Mesodermal cell (in vitro differentiated cells): ENCODE measurements around the gene IQCK.

Experiments
- H3K27ac ChIP-seq: 2 replicates; pipeline ENCODE4 v1.7.0; 2013; ENCODE audit warnings: mild to moderate bottlenecking, low read depth, low read length, moderate library complexity; ENCODE audit not compliant: severe bottlenecking
- H3K36me3 ChIP-seq: 2 replicates; pipeline ENCODE4 v1.7.1; 2013; ENCODE audit warnings: mild to moderate bottlenecking, low read length, moderate library complexity; ENCODE audit not compliant: control insufficient read depth, insufficient read depth
- H3K4me1 ChIP-seq: one replicate; pipeline ENCODE4 v1.7.1; 2013; ENCODE audit warnings: mild to moderate bottlenecking, low read length; ENCODE audit not compliant: insufficient read depth, control insufficient read depth, poor library complexity, severe bottlenecking
- H3K4me3 ChIP-seq: 2 replicates; pipeline ENCODE4 v1.7.0; 2013; ENCODE audit warnings: low read length, control low read depth, mild to moderate bottlenecking; ENCODE audit not compliant: insufficient read depth, poor library complexity, severe bottlenecking; ENCODE audit errors: extremely low read depth
- H3K9me3 ChIP-seq: 2 replicates; pipeline ENCODE4 v1.7.1; 2013; ENCODE audit warnings: mild to moderate bottlenecking, low read length, moderate library complexity; ENCODE audit not compliant: control insufficient read depth
- WGBS, 2 experiments: methylation state at CpG; one replicate each; pipeline ENCODE4 v1.1.5; 2013; ENCODE audit warnings: missing lambda C conversion rate in 2 of 2; ENCODE audit not compliant: insufficient coverage in 2 of 2; 5-methylcytosine and 5-hydroxymethylcytosine counted together

Gene IQCK

DNA sequence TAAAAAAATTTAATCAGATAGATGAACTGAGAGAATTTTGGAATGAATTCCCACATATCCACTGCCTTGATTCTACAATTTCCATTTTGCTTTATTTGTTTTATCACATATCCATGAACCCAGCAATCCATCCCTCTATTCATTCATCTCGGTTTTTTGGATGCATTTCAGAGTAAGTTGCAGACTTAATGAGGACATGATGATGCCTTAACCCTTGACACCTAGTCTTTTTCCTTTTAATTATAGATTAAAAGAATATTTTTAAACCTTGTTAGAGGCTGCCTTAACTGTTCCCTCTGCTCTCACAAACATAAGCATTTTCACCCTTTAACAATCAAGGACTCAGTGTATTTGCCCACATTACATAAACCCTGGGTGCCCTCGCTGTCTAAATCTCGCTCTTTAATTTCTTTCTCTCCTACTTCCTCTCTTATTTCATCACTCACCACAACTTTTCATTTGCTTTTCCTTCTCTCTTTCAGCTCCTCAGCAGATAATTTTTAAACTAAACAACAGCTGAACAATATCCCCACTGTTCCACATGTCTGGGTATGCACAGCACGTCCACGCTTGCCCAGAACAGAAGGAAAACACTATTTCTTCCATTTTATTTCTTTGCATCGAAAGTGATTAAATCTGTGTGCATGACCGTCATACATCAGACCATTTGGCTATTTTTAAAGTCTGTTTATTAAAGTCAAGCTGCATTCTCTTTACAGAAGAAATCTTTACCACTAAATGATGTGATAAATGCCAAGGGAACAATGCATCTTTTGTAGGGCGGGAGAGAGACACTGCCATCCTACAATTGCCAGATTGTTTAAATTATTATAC, 39.9 kb downstream of the IQCK start:
- Histone ChIP-seq H3K9me3 (no peaks in the 10 kb centered on the region), H3K36me3 (no peaks in the 10 kb centered on the region), H3K4me1 (peaks cover 11% of the 10 kb centered on the region), H3K4me3 (no peak overlapping the region), H3K27ac (no peak overlapping the region)
- 90 to 91% methylated on average over 5 of the region's 8 CpGs for WGBS, 2 experiments

DNA sequence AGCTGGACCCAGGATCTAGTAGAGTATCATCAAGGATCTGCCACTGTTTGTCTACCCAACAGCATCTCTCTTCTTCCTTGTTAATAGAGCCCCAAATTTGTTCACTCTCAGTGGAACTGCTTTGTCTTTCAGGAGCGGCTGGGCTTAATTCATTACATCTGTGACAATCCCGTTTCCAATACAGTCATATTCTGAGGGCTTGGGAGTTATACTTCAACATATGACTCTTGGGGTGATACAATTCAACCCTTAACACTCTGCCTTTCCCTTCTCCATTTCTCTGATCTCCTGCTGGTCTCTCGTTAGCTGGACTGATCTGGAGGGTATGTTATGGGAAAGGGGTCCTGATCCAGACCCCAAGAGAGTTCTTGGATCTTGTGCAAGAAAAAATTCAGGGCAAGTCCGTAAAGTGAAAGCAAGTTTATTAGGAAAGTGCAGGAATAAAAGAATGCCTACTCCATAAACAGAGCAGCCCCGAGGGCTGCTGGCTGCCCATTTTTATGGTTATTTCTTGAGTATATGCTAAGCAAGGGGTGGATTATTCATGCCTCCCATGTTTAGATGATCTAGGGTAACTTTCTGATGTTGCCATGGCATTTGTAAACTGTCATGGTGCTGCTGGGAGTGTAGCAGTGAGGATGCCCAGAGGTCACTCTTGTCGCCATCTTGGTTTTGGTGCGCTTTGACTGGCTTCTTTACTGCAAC, 42.4 kb downstream of the IQCK start:
- Histone ChIP-seq H3K4me3 (no peak overlapping the region), H3K36me3 (no peaks in the 10 kb centered on the region), H3K4me1 (no peaks in the 10 kb centered on the region), H3K9me3 (no peaks in the 10 kb centered on the region), H3K27ac (no peak overlapping the region)
- 91 to 100% methylated on average over 3 to 4 of the region's 7 CpGs for WGBS, 2 experiments

DNA sequence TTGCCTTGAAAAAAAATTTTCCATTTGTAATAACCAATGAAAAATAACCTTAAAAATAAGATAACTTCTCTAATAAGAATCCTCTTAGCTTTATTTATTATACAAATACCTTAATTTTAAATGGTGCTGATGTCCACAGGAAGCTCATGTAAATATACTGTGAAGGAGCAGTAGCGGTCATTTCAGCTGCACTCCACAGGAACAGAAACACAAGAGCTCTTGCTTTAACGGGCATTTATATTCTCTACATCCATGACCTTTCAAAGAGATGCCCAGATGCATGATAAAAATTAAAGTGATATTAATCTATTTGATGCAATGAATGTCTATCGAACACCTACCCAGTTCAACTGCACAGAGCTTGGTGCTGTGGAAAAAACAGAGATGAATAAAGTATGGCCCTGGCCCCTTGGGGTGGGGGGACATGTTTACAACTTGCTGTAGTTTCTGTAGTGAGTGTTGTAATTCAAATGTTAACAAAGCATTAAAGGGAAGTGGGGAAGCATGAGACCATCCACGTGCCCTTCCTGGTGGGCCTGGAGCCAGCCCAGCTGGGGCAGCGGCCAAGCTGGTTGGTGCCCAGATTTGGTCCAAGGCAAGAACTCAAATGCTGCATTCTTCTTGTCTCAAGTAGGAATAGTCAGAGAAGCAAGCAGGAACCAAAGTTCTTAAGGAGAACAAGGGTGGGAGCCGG, 47.9 kb downstream of the IQCK start:
- Histone ChIP-seq H3K4me1 (no peaks in the 10 kb centered on the region), H3K27ac (no peak overlapping the region), H3K36me3 (no peaks in the 10 kb centered on the region), H3K4me3 (no peak overlapping the region), H3K9me3 (peaks cover 8% of the 10 kb centered on the region)
- WGBS, 2 experiments, result 71 to 80% methylated on average over 2 to 3 of the region's 6 CpGs

DNA sequence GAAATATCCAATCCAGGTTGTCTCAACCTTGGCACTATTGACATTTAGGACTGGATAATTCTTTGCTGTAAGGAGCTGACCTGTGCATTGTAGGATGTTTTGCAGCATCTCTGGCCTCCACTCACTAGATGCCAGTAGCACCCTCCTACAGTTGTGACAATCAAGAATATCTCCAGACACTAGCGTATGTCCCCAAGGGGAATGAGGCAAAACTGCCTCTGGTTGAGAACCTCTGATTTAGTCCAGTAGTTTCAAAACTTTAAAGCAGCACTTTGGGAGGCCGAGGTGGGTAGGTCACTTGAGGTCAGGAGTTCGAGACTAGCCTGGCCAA, 48.4 kb downstream of the IQCK start:
- H3K36me3 ChIP-seq, result no peaks in the 10 kb centered on the region
- H3K4me3 ChIP-seq, result no peak overlapping the region
- peaks cover 8% of the 10 kb centered on the region for H3K9me3 ChIP-seq
- no peak overlapping the region for H3K27ac ChIP-seq
- WGBS, 2 experiments, result 90 to 100% methylated on average over 2 to 3 of the region's 3 CpGs
- no peaks in the 10 kb centered on the region for H3K4me1 ChIP-seq

DNA sequence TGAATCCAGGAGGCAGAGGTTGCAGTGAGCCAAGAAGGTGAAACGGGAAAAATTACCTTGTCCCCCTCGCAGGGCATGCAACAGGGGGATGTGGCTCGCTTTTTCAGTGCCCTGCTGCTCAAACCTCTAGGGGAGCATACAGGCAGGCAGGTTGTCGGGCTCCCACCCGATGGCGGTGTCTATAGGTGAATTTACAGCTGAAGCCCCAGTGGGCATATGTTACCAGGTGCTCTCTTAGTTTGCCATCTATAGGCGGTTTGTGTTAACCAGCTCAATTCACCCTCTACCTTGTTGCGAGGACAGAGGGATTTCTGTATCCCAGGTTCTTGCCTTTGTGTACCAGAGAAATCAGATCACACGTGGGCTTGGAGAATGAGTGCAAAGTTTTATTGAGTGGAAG, 48.9 kb downstream of the IQCK start:
- H3K4me3 ChIP-seq, result no peak overlapping the region
- no peaks in the 10 kb centered on the region for H3K4me1 ChIP-seq
- H3K36me3 ChIP-seq, result no peaks in the 10 kb centered on the region
- no peak overlapping the region for H3K27ac ChIP-seq
- 87 to 94% methylated on average over 8 of the region's 9 CpGs for WGBS, 2 experiments
- H3K9me3 ChIP-seq, result peaks cover 8% of the 10 kb centered on the region

DNA sequence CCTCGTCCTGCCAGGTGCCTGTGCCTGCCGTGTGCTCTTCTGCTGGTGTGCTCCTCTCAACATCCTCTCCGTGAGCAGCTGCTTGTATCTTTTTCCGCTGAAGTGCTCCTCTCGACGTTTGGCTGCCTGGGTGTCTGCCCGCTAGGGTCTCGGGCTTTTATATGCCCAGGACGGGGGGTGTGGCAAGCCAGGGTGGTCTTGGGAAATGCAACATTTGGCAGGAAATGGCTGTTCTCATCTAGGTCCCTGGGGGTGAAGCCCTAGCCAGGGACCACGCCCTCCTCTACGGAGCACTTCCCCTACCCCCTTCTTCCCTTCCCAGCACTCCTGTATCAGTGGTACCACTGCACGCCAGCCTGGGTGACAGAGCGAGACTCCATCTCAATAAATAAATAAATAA, 49.4 kb downstream of the IQCK start:
- WGBS, 2 experiments, result 94% methylated on average over 9 to 10 of the region's 13 CpGs
- no peak overlapping the region for H3K4me3 ChIP-seq
- H3K27ac ChIP-seq, result no peak overlapping the region
- H3K9me3 ChIP-seq, result peaks cover 8% of the 10 kb centered on the region
- H3K4me1 ChIP-seq, result no peaks in the 10 kb centered on the region
- H3K36me3 ChIP-seq, result no peaks in the 10 kb centered on the region

DNA sequence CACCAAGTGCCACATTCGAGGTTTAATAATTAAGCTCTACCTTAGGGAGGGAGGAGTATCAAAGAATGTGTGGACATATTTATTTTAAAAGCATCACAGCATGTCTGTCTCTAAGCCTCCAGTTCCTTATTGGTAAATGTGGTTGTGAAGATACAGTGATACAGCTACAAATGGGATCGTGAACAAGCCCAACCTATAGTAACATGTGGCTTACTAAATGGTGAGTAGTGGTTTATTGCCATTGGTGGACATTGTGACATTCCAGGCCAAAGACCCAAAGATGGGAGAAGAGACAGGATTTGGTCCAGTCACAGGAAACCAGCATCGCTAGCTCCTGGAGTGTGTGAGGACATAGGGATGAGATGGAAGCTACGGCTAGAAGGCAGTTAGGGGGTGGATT, 51.2 kb downstream of the IQCK start:
- 96 to 100% methylated on average over 2 to 3 of the region's 4 CpGs for WGBS, 2 experiments
- H3K36me3 ChIP-seq, result no peaks in the 10 kb centered on the region
- peaks cover 8% of the 10 kb centered on the region for H3K9me3 ChIP-seq
- H3K4me1 ChIP-seq, result no peaks in the 10 kb centered on the region
- no peak overlapping the region for H3K27ac ChIP-seq
- H3K4me3 ChIP-seq, result no peak overlapping the region

DNA sequence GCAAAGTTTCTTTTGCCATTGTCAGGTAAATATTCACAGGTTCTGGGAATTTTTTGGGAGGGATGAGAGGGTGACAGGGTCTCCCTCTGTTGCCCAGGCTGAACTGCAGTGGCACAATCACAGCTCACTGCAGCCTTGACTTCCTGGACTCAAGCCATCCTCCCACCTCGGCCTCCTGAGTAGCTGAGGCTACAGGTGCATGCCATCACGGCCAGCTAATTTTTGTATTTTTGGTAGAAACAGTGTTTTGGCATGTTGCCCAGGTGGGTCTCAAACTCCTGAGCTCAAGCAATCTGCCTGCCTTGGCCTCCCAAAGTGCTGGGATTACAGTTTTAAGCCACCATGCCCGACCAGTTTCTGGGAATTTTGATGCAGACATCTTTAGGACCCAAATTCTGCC, 53.0 kb downstream of the IQCK start:
- Histone ChIP-seq H3K36me3 (no peaks in the 10 kb centered on the region), H3K4me1 (no peaks in the 10 kb centered on the region), H3K4me3 (no peak overlapping the region), H3K27ac (no peak overlapping the region), H3K9me3 (peaks cover 8% of the 10 kb centered on the region)
- 83 to 95% methylated on average over 2 to 3 of the region's 3 CpGs for WGBS, 2 experiments

DNA sequence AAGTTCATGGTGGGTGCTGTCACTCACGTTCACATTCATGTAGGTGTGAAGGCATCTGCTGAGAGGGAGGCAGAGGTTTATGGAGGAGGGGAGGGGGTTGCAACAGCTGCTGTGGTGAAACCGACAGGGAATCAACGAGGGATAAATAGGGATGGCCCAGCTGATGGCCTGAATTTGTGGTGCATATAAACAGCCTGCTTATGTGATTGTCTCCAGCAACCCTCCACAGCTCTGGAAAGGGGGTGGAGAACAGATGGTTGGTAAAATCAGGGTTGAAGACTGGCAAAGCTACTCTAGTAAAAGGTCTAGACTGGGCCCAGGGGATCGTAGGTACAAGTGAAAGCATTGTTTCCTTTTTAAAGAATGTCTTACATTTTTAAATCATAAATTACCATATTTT, 53.7 kb downstream of the IQCK start:
- WGBS, 2 experiments, result 33 to 50% methylated on average over 1 to 3 of the region's 4 CpGs

DNA sequence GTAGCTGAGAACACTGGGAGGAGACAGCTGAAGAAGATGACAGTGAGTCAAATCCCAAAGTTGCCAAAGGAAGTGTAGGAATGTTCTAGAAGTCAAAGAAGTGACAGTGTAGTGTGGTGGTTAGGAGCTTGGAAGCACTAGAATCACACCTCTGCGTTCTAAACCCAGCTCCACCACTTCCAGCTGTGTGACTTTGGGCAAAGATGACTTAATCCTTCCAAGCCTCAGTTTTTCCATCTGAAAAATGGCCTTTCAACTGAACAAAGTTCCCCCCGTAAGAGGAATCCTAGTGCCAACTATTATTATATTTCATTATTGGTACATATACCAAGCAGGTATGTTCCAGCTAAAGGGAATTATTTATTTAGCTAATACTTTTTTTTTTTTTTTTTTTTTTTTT, 56.0 kb downstream of the IQCK start:
- Histone ChIP-seq H3K4me1 (no peaks in the 10 kb centered on the region), H3K36me3 (no peaks in the 10 kb centered on the region), H3K4me3 (no peak overlapping the region), H3K9me3 (peaks cover 4% of the 10 kb centered on the region), H3K27ac (no peak overlapping the region)
- no CpG with 5 or more reads among the region's 2 CpGs for WGBS, 2 experiments

More for the DNA sequence above, 53.7 kb downstream of the IQCK start:
- Histone ChIP-seq H3K4me3 (no peak overlapping the region), H3K36me3 (no peaks in the 10 kb centered on the region), H3K4me1 (no peaks in the 10 kb centered on the region), H3K9me3 (peaks cover 8% of the 10 kb centered on the region), H3K27ac (no peak overlapping the region)
